ENCODE data around the gene SCYGR3.

DNA sequence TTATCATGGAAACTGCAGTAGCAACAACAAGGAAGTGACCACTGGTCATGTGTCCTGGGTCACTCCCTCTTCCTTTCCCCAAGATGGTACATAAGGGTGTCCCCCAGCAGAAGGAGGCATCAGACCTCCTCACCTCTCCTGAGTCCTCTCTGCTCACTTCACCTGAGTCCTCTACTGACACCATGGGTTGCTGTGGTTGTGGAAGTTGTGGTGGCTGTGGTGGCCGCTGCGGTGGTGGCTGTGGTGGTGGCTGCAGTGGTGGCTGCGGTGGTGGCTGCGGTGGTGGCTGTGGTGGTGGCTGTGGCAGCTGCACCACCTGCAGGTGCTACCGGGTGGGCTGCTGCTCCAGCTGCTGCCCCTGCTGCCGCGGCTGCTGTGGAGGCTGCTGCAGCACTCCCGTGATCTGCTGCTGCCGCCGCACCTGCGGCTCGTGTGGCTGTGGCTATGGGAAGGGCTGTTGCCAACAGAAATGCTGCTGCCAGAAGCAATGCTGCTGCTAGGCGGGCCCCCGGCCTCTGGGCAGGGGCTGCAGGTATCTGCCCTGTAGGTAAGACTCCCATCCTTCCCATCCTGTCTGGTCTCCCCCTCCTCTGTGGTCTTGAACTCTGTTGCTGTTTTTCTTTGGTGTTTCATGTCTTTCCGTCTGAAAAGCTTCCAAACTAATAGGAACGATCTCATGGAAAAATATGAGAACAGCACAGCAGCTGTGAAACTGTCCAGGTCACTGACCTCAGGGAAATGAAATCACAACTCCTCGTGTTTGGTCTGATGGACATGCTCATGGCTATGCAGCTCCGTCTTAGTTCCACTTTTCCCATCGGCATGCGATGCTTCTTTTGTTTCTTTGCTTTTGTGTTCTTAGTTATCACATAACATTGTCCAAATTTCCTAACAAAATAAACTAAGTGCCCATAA, 2.9 kb upstream of the SCYGR3 start, which contains the start of gene SCYGR4:
- TF ChIP-seq, protein P1, sequence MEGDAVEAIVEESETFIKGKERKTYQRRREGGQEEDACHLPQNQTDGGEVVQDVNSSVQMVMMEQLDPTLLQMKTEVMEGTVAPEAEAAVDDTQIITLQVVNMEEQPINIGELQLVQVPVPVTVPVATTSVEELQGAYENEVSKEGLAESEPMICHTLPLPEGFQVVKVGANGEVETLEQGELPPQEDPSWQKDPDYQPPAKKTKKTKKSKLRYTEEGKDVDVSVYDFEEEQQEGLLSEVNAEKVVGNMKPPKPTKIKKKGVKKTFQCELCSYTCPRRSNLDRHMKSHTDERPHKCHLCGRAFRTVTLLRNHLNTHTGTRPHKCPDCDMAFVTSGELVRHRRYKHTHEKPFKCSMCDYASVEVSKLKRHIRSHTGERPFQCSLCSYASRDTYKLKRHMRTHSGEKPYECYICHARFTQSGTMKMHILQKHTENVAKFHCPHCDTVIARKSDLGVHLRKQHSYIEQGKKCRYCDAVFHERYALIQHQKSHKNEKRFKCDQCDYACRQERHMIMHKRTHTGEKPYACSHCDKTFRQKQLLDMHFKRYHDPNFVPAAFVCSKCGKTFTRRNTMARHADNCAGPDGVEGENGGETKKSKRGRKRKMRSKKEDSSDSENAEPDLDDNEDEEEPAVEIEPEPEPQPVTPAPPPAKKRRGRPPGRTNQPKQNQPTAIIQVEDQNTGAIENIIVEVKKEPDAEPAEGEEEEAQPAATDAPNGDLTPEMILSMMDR (conservative IDR thresholded peaks at IDR 0.05; ENCODE audit: low read depth, low read length), result no peak
- TF ChIP-seq EZH2 (IDR thresholded peaks at IDR 0.05; ENCODE audit: low read length, unreplicated experiment), result no peak
- TF ChIP-seq EZH2phosphoT487 (IDR thresholded peaks at IDR 0.05; ENCODE audit: borderline replicate concordance, low read length), result no peak

Data from PC-3 (cell line).